PC-3 (cell line): Measurements from ENCODE around the gene MET. TPM values are rescaled to one million over a fixed set of nuclear protein-coding genes. Genes with fewer than 3 reads are reported as not detected.

Experiments used
- ATAC-seq: fragments of 200-7000 bp; cut with Tn5 transposase; 2 replicates; pipeline ENCODE4 v1.9.1; 2020; ENCODE audit warnings: mild to moderate bottlenecking, moderate library complexity
- BruUV-seq: library from RNA; stranded (reverse); fragments of 400-500 nt; replicated peaks from 2 replicates; lab custom pipeline; 2021; lab: Mats Ljungman, UMichigan
- CTCF ChIA-PET: fragments of 300-600 bp; sonication (Branson Sonifier 250); formaldehyde crosslinking; loops from one replicate; lab custom pipeline; 2022; ENCODE audit warnings: antibody characterized with exemption; lab: Charles Lee
- POLR2A ChIA-PET: fragments of 300-600 bp; sonication (Branson Sonifier 250); formaldehyde crosslinking; loops from one replicate; lab custom pipeline; 2022; ENCODE audit warnings: antibody characterized with exemption; ENCODE audit not compliant: unreplicated experiment; lab: Charles Lee
- DNase-seq: peaks from one replicate; pipeline ENCODE4 v3.0.0-alpha.2; 2015
- H2AFZ ChIP-seq: fragments of 300-600 bp; sonication (generic); 2 replicates; pipeline ENCODE4 v1.6.0; 2016; ENCODE audit warnings: antibody characterized with exemption, low read length
- H3F3A ChIP-seq: fragments of 300-600 bp; sonication (generic); one replicate; pipeline ENCODE4 v1.6.0; 2017; ENCODE audit warnings: antibody characterized with exemption, low read length, control low read depth, mild to moderate bottlenecking; ENCODE audit not compliant: unreplicated experiment
- H3K27ac ChIP-seq: fragments of 300-600 bp; sonication (generic); 2 replicates; pipeline ENCODE4 v1.5.1; 2016; ENCODE audit warnings: mild to moderate bottlenecking, low read length
- H3K27me3 ChIP-seq: fragments of 300-600 bp; sonication (generic); 2 replicates; pipeline ENCODE4 v1.6.1; 2016; ENCODE audit warnings: low read length, mixed read lengths
- H3K36me3 ChIP-seq: fragments of 300-600 bp; sonication (generic); 2 replicates; pipeline ENCODE4 v1.6.1; 2016; ENCODE audit warnings: low read depth, mixed run types, low read length, mixed read lengths
- H3K4me1 ChIP-seq: fragments of 300-600 bp; sonication (generic); 2 replicates; pipeline ENCODE4 v1.5.1; 2016; ENCODE audit warnings: low read length; ENCODE audit not compliant: insufficient read depth
- H3K4me2 ChIP-seq: fragments of 300-600 bp; sonication (generic); 2 replicates; pipeline ENCODE4 v1.6.0; 2016; ENCODE audit warnings: low read length
- H3K4me3 ChIP-seq: fragments of 300-600 bp; sonication (generic); 2 replicates; pipeline ENCODE4 v1.5.1; 2016; ENCODE audit warnings: mild to moderate bottlenecking, low read length, mixed read lengths
- H3K79me2 ChIP-seq: fragments of 300-600 bp; sonication (generic); 2 replicates; pipeline ENCODE4 v1.6.1; 2017; ENCODE audit warnings: low read length, mixed read lengths
- H3K9ac ChIP-seq: fragments of 300-600 bp; sonication (generic); 2 replicates; pipeline ENCODE4 v1.6.0; 2016; ENCODE audit warnings: mild to moderate bottlenecking, low read length
- H3K9me2 ChIP-seq: fragments of 300-600 bp; sonication (generic); replicated peaks from 2 replicates; pipeline ENCODE4 v1.6.1; 2016; ENCODE audit warnings: mixed run types, low read length, mixed read lengths
- H3K9me3 ChIP-seq: fragments of 300-600 bp; sonication (generic); 2 replicates; pipeline ENCODE4 v1.6.1; 2016; ENCODE audit warnings: low read length, mixed read lengths
- H4K20me1 ChIP-seq: fragments of 300-600 bp; sonication (generic); 2 replicates; pipeline ENCODE4 v1.6.1; 2016; ENCODE audit warnings: low read length, mixed read lengths
- CTCF ChIP-seq: fragments of 300-600 bp; sonication (generic); conservative IDR thresholded peaks from 2 replicates; pipeline ENCODE4 v1.5.1; 2017; ENCODE audit warnings: antibody characterized with exemption, low read depth, mild to moderate bottlenecking, low read length
- EZH2 ChIP-seq: fragments of 300-600 bp; sonication (generic); IDR thresholded peaks from one replicate; pipeline ENCODE4 v1.6.1; 2017; ENCODE audit warnings: antibody characterized with exemption, mild to moderate bottlenecking, low read length; ENCODE audit not compliant: unreplicated experiment
- EZH2phosphoT487 ChIP-seq: fragments of 300-600 bp; sonication (generic); IDR thresholded peaks from 2 replicates; pipeline ENCODE4 v1.6.1; 2018; ENCODE audit warnings: mild to moderate bottlenecking, antibody characterized with exemption, low read length, borderline replicate concordance
- intact Hi-C: fragments of 100-400 bp; cut with micrococcal nuclease; formaldehyde crosslinking; loops from 2 replicates; pipeline ENCODE4 v1.9.0; 2023
- total RNA-seq: library from RNA; depleted of rRNA; stranded (reverse); fragments of >200 nt; gene quantifications from 2 replicates; pipeline ENCODE4 v1.2.3, GENCODE V29; 2014

The MET gene
- total RNA-seq, 1 experiment from 2014 or later: 118 TPM

- H3F3A ChIP-seq: peaks cover 3% of the 10 kb centered on the region
- no peak for TF ChIP-seq EZH2
- TF ChIP-seq EZH2phosphoT487: no peak
- no peak for TF ChIP-seq CTCF
- no peak overlapping the region for H3K4me2 ChIP-seq
- no peak overlapping the region for H3K27ac ChIP-seq
- ChIA-PET CTCF (no interaction called here), POLR2A (interaction anchor here (0.7 kb wide), 1 partner anchor 103 kb away, joined by 4 read pairs; no protein-coding TSS in a partner anchor)
- ATAC-seq (no peak), DNase-seq (no peak)
- H3K27me3 ChIP-seq: no peaks in the 10 kb centered on the region
- H3K79me2 ChIP-seq: peaks cover 74% of the 10 kb centered on the region
- H3K4me3 ChIP-seq: no peak overlapping the region
- intact Hi-C loops: no loop called here
- H3K36me3 ChIP-seq: peaks cover 48% of the 10 kb centered on the region
- no peaks in the 10 kb centered on the region for H3K9me2 ChIP-seq
- H3K4me1 ChIP-seq: peaks cover 35% of the 10 kb centered on the region
- H3K9me3 ChIP-seq: no peaks in the 10 kb centered on the region
- no peak overlapping the region for H3K9ac ChIP-seq
- H4K20me1 ChIP-seq: peaks cover 30% of the 10 kb centered on the region
- no peak overlapping the region for H2AFZ ChIP-seq
- no TSS peak for BruUV-seq
Observed at GRCh38 chr7:116731445-116732335, 59.7 kb downstream of the MET start.

- CTCF ChIA-PET: no interaction called here
- TSS peak; percentile 7 for BruUV-seq
Observed at GRCh38 chr7:116732788-116733694, 61.0 kb downstream of the MET start.

More at GRCh38 chr7:116732788-116733694, 61.0 kb downstream of the MET start:
- peaks cover 17% of the 10 kb centered on the region for H4K20me1 ChIP-seq
- no peaks in the 10 kb centered on the region for H3K9me3 ChIP-seq
- no peak overlapping the region for H2AFZ ChIP-seq
- no peak overlapping the region for H3K9ac ChIP-seq
- peaks cover 65% of the 10 kb centered on the region for H3K79me2 ChIP-seq
- no peaks in the 10 kb centered on the region for H3K27me3 ChIP-seq
- intact Hi-C loops: no loop called here
- POLR2A ChIA-PET: no interaction called here
- no peak for DNase-seq
- H3K27ac ChIP-seq: no peak overlapping the region
- no peak for ATAC-seq
- TF ChIP-seq CTCF: no peak
- TF ChIP-seq EZH2: no peak
- TF ChIP-seq EZH2phosphoT487: no peak
- peaks cover 52% of the 10 kb centered on the region for H3K36me3 ChIP-seq
- H3K4me3 ChIP-seq: no peak overlapping the region
- peaks cover 3% of the 10 kb centered on the region for H3F3A ChIP-seq
- peaks cover 22% of the 10 kb centered on the region for H3K4me1 ChIP-seq
- no peaks in the 10 kb centered on the region for H3K9me2 ChIP-seq
- no peak overlapping the region for H3K4me2 ChIP-seq
